ENCODE data around the gene ZNF862.

The ZNF862 gene

GRCh38 chr7:149870274-149870673 is 32.1 kb downstream of the ZNF862 start:
- Histone ChIP-seq H3K27me3 (ENCODE audit: control insufficient read depth in 5 of 5, insufficient read depth in 4 of 5, low read length in 5 of 5) (no peaks in the 10 kb centered on the region), H3K4me1 (ENCODE audit: control insufficient read depth in 5 of 5, insufficient read depth in 5 of 5, low read length in 5 of 5) (peaks cover 0 to 81% (median 72%) of the 10 kb centered on the region in 5 donors), H3K4me3 (ENCODE audit: low read depth in 1 of 5, low read length in 5 of 5) (peak overlapping the region in 1 of 5 donors; percentile 23), H3K9ac (ENCODE audit: low read length in 5 of 5) (peak overlapping the region in 1 of 5 donors; percentile 49), H3K27ac (ENCODE audit: low read depth, low read length) (peak overlapping the region; percentile 82), H3K36me3 (ENCODE audit: control insufficient read depth in 5 of 5, insufficient read depth in 5 of 5, low read length in 5 of 5) (peaks cover 0 to 10% (median 7%) of the 10 kb centered on the region in 5 donors), H3K9me3 (ENCODE audit: control insufficient read depth in 5 of 5, low read length in 5 of 5) (no peaks in the 10 kb centered on the region)

DNA sequence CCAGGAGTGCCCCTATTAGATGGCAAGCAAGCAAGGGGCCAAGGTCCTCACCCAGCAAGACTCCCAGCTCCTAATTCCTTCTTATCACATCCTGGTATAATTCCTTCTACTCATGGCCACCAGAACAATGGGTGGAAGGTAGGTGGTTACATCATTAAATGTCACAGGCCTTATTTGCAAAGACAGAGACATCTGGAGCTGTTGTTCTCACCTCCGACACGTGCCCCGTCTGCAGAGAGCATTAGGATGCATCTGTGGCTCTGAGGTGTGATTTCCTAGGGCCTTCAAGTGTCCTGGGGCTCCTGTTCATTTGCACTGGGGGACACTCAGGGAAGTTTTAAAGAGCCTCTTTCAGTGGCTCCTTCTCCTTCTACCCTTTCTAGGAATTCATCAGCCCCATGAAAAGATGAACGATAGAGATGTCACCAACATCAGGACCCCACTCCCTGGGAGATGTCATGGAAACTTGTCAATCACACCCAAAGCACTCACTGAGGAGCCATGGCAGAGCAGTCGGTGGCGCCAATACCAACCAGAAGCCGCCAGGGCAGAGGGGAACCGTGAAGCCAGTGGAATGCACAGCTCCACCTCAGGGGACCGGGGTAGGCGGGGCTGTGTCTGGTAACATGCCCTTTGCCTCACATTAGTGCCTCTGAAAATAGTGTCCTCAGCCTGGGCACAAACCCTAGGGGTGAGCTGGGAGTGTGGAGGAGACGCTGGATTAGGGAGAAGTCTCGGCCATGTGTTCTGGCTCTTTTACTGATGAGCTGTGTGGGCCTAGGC is 32.7 kb downstream of the ZNF862 start:
- H3K4me3 ChIP-seq (ENCODE audit: low read depth in 1 of 5, low read length in 5 of 5), result no peak overlapping the region
- peak overlapping the region in 1 of 5 donors; percentile 56 for H3K9ac ChIP-seq (ENCODE audit: low read length in 5 of 5)
- peaks cover 0 to 5% (median 4%) of the 10 kb centered on the region in 5 donors for H3K36me3 ChIP-seq (ENCODE audit: control insufficient read depth in 5 of 5, insufficient read depth in 5 of 5, low read length in 5 of 5)
- peak overlapping the region; percentile 82 for H3K27ac ChIP-seq (ENCODE audit: low read depth, low read length)
- H3K4me1 ChIP-seq (ENCODE audit: control insufficient read depth in 5 of 5, insufficient read depth in 5 of 5, low read length in 5 of 5), result peaks cover 0 to 85% (median 74%) of the 10 kb centered on the region in 5 donors
- H3K27me3 ChIP-seq (ENCODE audit: control insufficient read depth in 5 of 5, insufficient read depth in 4 of 5, low read length in 5 of 5), result no peaks in the 10 kb centered on the region
- H3K9me3 ChIP-seq (ENCODE audit: control insufficient read depth in 5 of 5, low read length in 5 of 5), result no peaks in the 10 kb centered on the region

- Histone ChIP-seq H3K4me1 (ENCODE audit: control insufficient read depth in 5 of 5, insufficient read depth in 5 of 5, low read length in 5 of 5) (peaks cover 0 to 85% (median 74%) of the 10 kb centered on the region in 5 donors), H3K27me3 (ENCODE audit: control insufficient read depth in 5 of 5, insufficient read depth in 4 of 5, low read length in 5 of 5) (no peaks in the 10 kb centered on the region), H3K9me3 (ENCODE audit: control insufficient read depth in 5 of 5, low read length in 5 of 5) (no peaks in the 10 kb centered on the region), H3K27ac (ENCODE audit: low read depth, low read length) (peak overlapping the region; percentile 82), H3K36me3 (ENCODE audit: control insufficient read depth in 5 of 5, insufficient read depth in 5 of 5, low read length in 5 of 5) (peaks cover 0 to under 1% (median 0%) of the 10 kb centered on the region in 5 donors), H3K4me3 (ENCODE audit: low read depth in 1 of 5, low read length in 5 of 5) (no peak overlapping the region), H3K9ac (ENCODE audit: low read length in 5 of 5) (peak overlapping the region in 1 of 5 donors; percentile 56)
Observed at GRCh38 chr7:149871576-149871975, 33.4 kb downstream of the ZNF862 start.

DNA sequence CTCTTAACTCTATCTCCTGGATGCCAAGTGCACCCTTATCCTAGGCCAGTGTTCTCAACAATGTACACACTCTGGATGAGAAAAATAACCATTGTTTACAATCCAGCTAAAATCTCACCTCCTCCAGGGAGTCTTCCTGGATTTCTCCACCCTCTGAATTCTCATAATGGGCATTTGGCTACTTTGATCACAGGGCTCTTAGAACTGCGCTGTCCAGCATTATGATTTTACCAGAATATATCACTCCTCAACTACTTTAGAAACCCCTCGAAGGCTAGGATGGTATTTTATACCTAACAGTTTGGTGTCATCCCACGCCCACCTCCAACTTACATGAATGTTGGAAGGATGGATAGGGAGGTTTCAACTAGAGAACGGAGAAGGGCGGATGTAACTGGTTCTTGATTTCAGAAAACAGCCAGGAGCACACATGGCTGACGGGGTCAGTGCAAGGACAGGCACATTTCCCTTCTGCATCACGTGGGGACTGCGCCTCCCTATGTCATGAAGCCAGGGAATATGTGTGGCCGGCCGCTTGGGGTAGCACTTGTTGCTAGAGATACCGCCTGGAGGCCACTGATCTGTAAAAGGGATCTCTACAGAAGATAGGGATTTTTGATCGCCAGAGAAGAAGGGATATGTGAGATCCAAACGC is 34.4 kb downstream of the ZNF862 start:
- Histone ChIP-seq H3K4me1 (ENCODE audit: control insufficient read depth in 5 of 5, insufficient read depth in 5 of 5, low read length in 5 of 5) (peaks cover 0 to 77% (median 74%) of the 10 kb centered on the region in 5 donors), H3K27ac (ENCODE audit: low read depth, low read length) (peak overlapping the region; percentile 82), H3K9ac (ENCODE audit: low read length in 5 of 5) (peak overlapping the region; percentile 56 to 86 (median 76)), H3K36me3 (ENCODE audit: control insufficient read depth in 5 of 5, insufficient read depth in 5 of 5, low read length in 5 of 5) (no peaks in the 10 kb centered on the region), H3K27me3 (ENCODE audit: control insufficient read depth in 5 of 5, insufficient read depth in 4 of 5, low read length in 5 of 5) (no peaks in the 10 kb centered on the region), H3K9me3 (ENCODE audit: control insufficient read depth in 5 of 5, low read length in 5 of 5) (no peaks in the 10 kb centered on the region), H3K4me3 (ENCODE audit: low read depth in 1 of 5, low read length in 5 of 5) (peak overlapping the region; percentile 70 to 79 (median 77))

GRCh38 chr7:149873074-149873969 is 35.1 kb downstream of the ZNF862 start, which contains the start of gene ATP6V0E2:
ATP6V0E2 (plus strand) TSS chr7:149873969; CDS start chr7:149874066, 97 bp downstream.
- H3K36me3 ChIP-seq (ENCODE audit: control insufficient read depth in 5 of 5, insufficient read depth in 5 of 5, low read length in 5 of 5), result peaks cover 0 to 4% (median 0%) of the 10 kb centered on the region in 5 donors
- peak within 1 kb of the TSS; percentile 82 for H3K27ac ChIP-seq (ENCODE audit: low read depth, low read length)
- peaks cover 0 to 70% (median 66%) of the 10 kb centered on the region in 5 donors for H3K4me1 ChIP-seq (ENCODE audit: control insufficient read depth in 5 of 5, insufficient read depth in 5 of 5, low read length in 5 of 5)
- H3K9me3 ChIP-seq (ENCODE audit: control insufficient read depth in 5 of 5, low read length in 5 of 5), result no peaks in the 10 kb centered on the region
- H3K9ac ChIP-seq (ENCODE audit: low read length in 5 of 5), result peak within 1 kb of the TSS; percentile 56 to 86 (median 76)
- H3K27me3 ChIP-seq (ENCODE audit: control insufficient read depth in 5 of 5, insufficient read depth in 4 of 5, low read length in 5 of 5), result no peaks in the 10 kb centered on the region
- H3K4me3 ChIP-seq (ENCODE audit: low read depth in 1 of 5, low read length in 5 of 5), result peak within 1 kb of the TSS; percentile 70 to 82 (median 77)

DNA sequence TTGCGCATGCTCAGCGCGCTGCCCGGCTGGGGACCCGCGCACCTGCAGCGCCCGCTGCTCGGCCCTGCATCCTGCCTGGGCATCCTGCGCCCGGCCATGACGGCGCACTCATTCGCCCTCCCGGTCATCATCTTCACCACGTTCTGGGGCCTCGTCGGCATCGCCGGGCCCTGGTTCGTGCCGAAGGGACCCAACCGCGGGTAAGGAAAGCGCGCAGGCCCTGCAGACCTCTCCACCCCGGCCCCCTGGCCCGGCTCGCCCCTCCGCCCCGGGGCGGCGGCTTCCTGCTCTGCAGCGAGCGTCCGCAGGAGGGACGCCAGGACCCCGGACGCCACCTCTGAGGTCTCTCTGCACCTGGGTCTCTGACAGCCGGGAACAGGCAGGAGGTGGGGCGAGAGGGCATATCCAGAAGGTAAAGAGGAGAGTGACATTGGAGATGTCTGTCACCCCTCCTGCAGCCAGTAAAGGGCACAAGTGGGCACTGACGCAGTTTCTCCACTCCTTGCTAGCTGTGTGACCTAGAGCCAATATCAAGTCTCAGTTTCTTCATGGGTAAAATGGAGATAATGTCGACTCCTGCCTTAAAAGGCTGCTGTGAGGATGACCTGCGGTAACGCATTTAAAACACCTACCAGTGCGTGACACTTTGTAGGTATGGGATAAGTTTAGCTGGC is 35.9 kb downstream of the ZNF862 start:
- Histone ChIP-seq H3K9me3 (ENCODE audit: control insufficient read depth in 5 of 5, low read length in 5 of 5) (no peaks in the 10 kb centered on the region), H3K4me1 (ENCODE audit: control insufficient read depth in 5 of 5, insufficient read depth in 5 of 5, low read length in 5 of 5) (peaks cover 0 to 64% (median 59%) of the 10 kb centered on the region in 5 donors), H3K9ac (ENCODE audit: low read length in 5 of 5) (peak overlapping the region in 4 of 5 donors; percentile 6 to 86 (median 64)), H3K36me3 (ENCODE audit: control insufficient read depth in 5 of 5, insufficient read depth in 5 of 5, low read length in 5 of 5) (peaks cover 0 to 7% (median 0%) of the 10 kb centered on the region in 5 donors), H3K27me3 (ENCODE audit: control insufficient read depth in 5 of 5, insufficient read depth in 4 of 5, low read length in 5 of 5) (no peaks in the 10 kb centered on the region), H3K27ac (ENCODE audit: low read depth, low read length) (no peak overlapping the region), H3K4me3 (ENCODE audit: low read depth in 1 of 5, low read length in 5 of 5) (peak overlapping the region; percentile 70 to 82 (median 77))

GRCh38 chr7:149874644-149875028 is 36.5 kb downstream of the ZNF862 start:
- Histone ChIP-seq H3K4me1 (ENCODE audit: control insufficient read depth in 5 of 5, insufficient read depth in 5 of 5, low read length in 5 of 5) (peaks cover 0 to 64% (median 53%) of the 10 kb centered on the region in 5 donors), H3K9ac (ENCODE audit: low read length in 5 of 5) (peak overlapping the region in 2 of 5 donors; percentile 6 to 86), H3K36me3 (ENCODE audit: control insufficient read depth in 5 of 5, insufficient read depth in 5 of 5, low read length in 5 of 5) (peaks cover 0 to 10% (median 0%) of the 10 kb centered on the region in 5 donors), H3K4me3 (ENCODE audit: low read depth in 1 of 5, low read length in 5 of 5) (peak overlapping the region; percentile 70 to 82 (median 77)), H3K27ac (ENCODE audit: low read depth, low read length) (no peak overlapping the region), H3K27me3 (ENCODE audit: control insufficient read depth in 5 of 5, insufficient read depth in 4 of 5, low read length in 5 of 5) (no peaks in the 10 kb centered on the region), H3K9me3 (ENCODE audit: control insufficient read depth in 5 of 5, low read length in 5 of 5) (no peaks in the 10 kb centered on the region)

DNA sequence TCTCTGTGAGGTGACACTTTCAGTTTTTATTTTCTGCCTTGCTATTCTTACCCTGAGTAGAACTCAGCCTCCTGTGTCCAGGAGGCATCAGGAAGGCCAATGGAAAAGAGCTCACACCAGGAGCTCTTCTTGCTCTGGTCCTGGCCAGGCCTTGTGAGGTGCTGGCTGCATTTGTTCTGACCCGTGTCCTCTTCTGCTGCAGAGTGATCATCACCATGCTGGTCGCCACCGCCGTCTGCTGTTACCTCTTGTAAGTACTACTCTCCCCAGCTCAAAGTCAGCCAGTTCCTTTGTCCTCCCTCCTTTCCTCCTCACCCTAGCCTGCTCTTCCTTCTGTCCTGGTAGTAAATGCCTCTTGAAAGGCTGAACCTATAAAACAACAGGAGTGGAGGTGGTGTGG is 37.2 kb downstream of the ZNF862 start:
- Histone ChIP-seq H3K36me3 (ENCODE audit: control insufficient read depth in 5 of 5, insufficient read depth in 5 of 5, low read length in 5 of 5) (peaks cover 0 to 10% (median 0%) of the 10 kb centered on the region in 5 donors), H3K27me3 (ENCODE audit: control insufficient read depth in 5 of 5, insufficient read depth in 4 of 5, low read length in 5 of 5) (no peaks in the 10 kb centered on the region), H3K27ac (ENCODE audit: low read depth, low read length) (no peak overlapping the region), H3K9me3 (ENCODE audit: control insufficient read depth in 5 of 5, low read length in 5 of 5) (no peaks in the 10 kb centered on the region), H3K9ac (ENCODE audit: low read length in 5 of 5) (no peak overlapping the region), H3K4me3 (ENCODE audit: low read depth in 1 of 5, low read length in 5 of 5) (no peak overlapping the region), H3K4me1 (ENCODE audit: control insufficient read depth in 5 of 5, insufficient read depth in 5 of 5, low read length in 5 of 5) (peaks cover 0 to 64% (median 46%) of the 10 kb centered on the region in 5 donors)

- no peaks in the 10 kb centered on the region for H3K27me3 ChIP-seq (ENCODE audit: control insufficient read depth in 5 of 5, insufficient read depth in 4 of 5, low read length in 5 of 5)
- H3K4me1 ChIP-seq (ENCODE audit: control insufficient read depth in 5 of 5, insufficient read depth in 5 of 5, low read length in 5 of 5), result peaks cover 5 to 57% (median 31%) of the 10 kb centered on the region in 5 donors
- H3K27ac ChIP-seq (ENCODE audit: low read depth, low read length), result no peak overlapping the region
- H3K4me3 ChIP-seq (ENCODE audit: low read depth in 1 of 5, low read length in 5 of 5), result no peak overlapping the region
- H3K36me3 ChIP-seq (ENCODE audit: control insufficient read depth in 5 of 5, insufficient read depth in 5 of 5, low read length in 5 of 5), result peaks cover 0 to 10% (median 0%) of the 10 kb centered on the region in 5 donors
- H3K9me3 ChIP-seq (ENCODE audit: control insufficient read depth in 5 of 5, low read length in 5 of 5), result no peaks in the 10 kb centered on the region
- no peak overlapping the region for H3K9ac ChIP-seq (ENCODE audit: low read length in 5 of 5)
Observed at GRCh38 chr7:149877890-149878522, 39.8 kb downstream of the ZNF862 start.

Data from subcutaneous abdominal adipose tissue (tissue), 5 donors.